Prostate gland (tissue), 2 donors: ENCODE data around the gene SKOR1.

Source experiments
- CTCF ChIP-seq, 4 experiments: fragments of 200-600 bp in 2 of 4; fragments of 450-650 bp in 2 of 4; sonication (generic) in 2 of 4; IDR thresholded peaks; 1 replicate in 3 of 4; 2 replicates in 1 of 4; pipeline ENCODE4 v1.5.1; 2016 to 2019; ENCODE audit warnings: antibody characterized with exemption in 4 of 4, mild to moderate bottlenecking in 2 of 4, moderate library complexity in 2 of 4
- POLR2A ChIP-seq: fragments of 450-650 bp; IDR thresholded peaks from one replicate; pipeline ENCODE4 v1.6.1; 2016; ENCODE audit warnings: antibody characterized with exemption, mild to moderate bottlenecking

- TF ChIP-seq CTCF (IDR thresholded peaks at IDR 0.05) = no peak
- TF ChIP-seq POLR2A = no peak
Measured at GRCh38 chr15:67803299-67803698, 22.0 kb upstream of the SKOR1 start.
